Stimulated activated CD8-positive, alpha-beta memory T cell treated with anti-CD3 and anti-CD28 coated beads, Interleukin-2, amount 100 ng/mL, for 48 hours (primary cell): ENCODE results near the gene LSP1.
"Not testable (repeated sequence)": the region's sequence is repeated elsewhere in the genome, so short reads cannot be mapped to it uniquely, and the experiment has no call there.

ENCODE experiments used
- DNase-seq, 2 donors: peaks; one replicate each; pipeline ENCODE4 v3.0.0-alpha.2; 2020; ENCODE audit warnings: low read depth in 2 of 2

The LSP1 gene

GRCh38 chr11:1862588-1863351 is 9.9 kb downstream of the LSP1 start:
- no peak for DNase-seq

DNA sequence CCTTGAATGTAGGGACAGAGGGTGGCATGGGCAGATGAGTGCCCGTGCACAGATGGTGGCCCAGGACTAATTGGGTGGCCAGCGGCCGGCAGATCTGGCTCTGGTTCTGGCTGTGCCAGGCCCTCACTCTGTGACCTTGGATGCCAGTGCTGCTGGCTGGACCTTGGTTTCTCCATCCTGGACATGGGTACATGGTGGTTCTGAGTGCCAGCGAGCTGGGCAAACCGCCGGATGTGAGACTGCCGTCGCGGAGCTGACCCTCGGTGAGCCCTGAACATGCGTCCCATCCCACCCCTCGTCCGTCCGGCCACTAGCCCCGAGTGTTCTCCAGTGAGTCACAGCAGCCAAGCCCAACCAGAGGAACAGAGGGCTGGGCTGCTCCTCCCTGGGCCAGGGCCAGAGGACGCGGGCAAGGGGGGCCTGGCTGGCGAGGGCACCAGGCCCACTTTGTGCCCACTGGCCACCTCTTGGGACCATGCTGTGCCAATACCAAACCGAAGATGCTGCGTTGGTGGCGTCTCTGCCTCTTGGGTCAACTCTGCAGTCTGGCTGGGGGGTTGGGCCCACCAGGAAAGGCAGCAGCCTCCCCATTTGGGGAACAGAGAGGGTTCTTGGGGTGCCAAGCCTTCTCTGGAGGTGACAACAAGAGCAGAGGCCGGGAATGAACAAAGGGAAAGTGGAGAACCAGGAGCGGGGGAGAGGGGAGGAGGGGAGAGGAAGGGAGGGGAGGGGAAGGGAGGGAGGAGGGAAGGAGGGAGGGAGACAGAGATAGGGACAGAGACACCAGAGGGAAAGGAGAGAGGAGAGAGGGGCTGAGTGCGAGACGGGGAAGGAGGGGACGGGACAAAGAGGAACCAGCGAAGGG is 10.7 kb downstream of the LSP1 start:
- DNase-seq, result no peak

DNA sequence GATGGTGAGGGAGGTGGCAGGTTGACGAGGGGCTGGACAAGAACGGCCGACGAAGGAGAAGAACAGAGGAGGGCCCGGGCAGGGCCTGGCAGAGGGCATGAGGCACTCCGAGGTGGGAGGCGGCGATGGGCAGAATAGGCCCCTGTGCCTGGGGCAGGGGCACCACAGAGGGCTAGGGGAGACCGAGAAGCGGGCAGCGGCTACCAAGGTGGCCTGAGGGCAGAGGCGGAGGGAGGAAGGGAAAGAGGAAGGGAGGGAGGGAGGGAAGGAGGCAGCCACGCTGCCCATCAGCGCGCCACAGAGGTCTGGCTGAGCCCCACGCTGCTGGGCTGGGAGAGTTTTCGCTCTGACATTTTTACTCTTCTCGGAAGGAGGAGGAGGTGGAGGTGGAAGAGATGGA is 11.3 kb downstream of the LSP1 start:
- no peak for DNase-seq

- DNase-seq, result no peak
Observed at GRCh38 chr11:1864831-1865665, 12.2 kb downstream of the LSP1 start.

GRCh38 chr11:1866226-1866625 is 13.3 kb downstream of the LSP1 start:
- DNase-seq, result no peak

- DNase-seq, result no peak
Observed at GRCh38 chr11:1866776-1867175, 13.9 kb downstream of the LSP1 start.

DNA sequence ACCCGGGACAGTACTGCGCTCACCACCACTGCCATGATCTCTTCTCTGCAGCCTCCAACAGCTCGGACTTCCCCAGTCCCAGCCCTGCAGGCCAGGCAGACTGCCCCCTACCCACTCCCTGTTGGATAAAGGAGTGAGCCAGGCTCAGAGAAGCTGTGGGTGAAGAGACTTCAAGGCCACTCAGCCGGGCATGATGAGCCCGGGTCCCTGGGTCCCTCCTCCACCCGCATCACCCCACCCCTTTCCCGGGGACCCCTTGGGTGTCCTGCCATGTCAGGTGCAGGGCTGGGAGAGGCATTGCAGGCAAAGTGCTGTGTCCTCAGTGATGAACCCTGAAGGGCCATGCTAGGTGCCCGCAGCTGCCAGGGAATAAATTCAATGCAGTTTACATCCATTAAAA is 14.5 kb downstream of the LSP1 start:
- no peak for DNase-seq

GRCh38 chr11:1868056-1868635 is 15.3 kb downstream of the LSP1 start:
- no peak for DNase-seq

- no peak for DNase-seq
Observed at GRCh38 chr11:1868636-1869291, 15.9 kb downstream of the LSP1 start.

- DNase-seq, result no peak
Observed at GRCh38 chr11:1869427-1870325, 16.8 kb downstream of the LSP1 start.

- no peak for DNase-seq
Observed at GRCh38 chr11:1870326-1870696, 17.4 kb downstream of the LSP1 start.

DNA sequence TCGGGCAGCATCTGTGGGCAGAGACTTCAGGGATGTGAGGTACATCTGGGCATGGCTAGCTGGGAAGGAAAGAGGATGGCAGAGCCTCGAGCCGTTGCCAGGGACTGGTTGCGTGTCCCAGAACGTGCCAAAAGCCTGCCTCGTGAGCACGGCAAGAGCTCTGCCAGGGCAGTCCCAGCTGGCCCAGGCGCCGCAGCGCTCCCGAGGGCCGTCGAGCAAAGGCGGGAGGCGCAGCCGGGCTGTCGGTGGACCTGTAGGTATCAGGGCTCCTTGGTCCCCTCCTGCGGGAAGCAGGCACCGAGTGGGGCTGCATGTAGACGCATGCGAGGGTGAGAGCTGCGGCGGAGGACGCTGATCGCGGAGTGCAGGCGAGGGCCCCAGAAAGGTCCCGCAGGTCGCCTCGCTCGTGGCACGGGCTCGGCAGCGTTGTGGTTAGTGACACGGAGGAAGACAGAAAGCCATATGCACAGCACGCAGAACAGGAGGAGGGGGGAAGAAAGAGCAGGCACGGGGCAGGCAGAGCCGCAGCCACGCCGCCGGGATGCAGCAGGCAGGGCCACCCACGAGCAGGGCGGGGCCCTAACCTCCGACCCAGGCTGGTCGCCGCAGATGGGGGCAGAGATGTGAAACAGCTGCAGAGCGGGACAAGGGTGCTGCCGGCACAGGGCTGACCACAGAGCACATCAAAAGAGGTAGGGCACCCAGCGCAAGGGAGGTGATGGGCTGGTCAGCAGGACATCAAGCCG is 18.0 kb downstream of the LSP1 start:
- DNase-seq, result no peak

DNA sequence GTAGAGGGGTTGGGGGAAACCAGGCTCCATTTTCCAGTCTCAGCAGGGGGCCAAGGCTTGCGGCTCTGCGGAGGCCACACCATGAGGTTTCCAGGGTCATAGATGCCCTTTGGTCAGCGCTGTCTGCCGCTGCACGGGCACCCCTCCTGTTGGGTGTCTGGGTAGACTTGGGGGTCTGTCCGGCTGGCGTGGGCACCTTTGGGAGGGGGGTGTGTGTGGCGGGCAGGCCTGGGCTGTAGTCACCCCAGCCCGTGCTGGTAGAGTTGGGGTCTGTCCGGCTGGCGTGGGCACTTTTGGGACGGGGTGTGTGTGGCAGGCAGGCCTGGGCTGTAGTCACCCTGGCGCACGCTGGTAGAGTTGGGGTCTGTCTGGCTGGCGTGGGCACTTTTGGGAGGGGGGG is 18.6 kb downstream of the LSP1 start:
- no peak for DNase-seq

DNA sequence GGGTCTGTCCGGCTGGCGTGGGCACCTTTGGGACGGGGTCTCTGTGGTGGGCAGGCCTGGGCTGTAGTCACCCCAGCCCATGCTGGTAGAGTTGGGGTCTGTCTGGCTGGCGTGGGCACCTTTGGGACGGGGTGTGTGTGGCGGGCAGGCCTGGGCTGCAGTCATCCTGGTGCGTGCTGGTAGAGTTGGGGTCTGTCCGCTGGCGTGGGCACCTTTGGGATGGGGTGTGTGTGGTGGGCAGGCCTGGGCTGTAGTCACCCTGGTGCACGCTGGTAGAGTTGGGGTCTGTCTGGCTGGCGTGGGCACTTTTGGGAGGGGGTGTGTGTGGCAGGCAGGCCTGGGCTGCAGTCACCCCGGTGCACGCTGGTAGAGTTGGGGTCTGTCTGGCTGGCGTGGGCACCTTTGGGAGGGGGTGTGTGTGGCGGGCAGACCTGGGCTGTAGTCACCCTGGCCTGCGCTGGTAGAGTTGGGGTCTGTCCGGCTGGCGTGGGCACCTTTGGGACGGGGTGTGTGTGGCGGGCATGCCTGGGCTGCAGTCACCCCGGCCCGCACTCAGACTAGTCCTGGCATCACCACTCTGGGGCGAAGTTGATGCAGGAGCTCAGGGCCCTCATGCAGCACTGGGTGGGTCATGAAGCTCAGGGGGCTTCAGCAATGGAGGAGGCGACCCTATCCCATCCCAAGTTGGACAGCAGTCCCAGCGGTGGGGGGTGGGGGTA is 19.5 kb downstream of the LSP1 start:
- DNase-seq, result no peak

GRCh38 chr11:1873048-1873812 is 20.3 kb downstream of the LSP1 start:
- DNase-seq, result no peak

DNA sequence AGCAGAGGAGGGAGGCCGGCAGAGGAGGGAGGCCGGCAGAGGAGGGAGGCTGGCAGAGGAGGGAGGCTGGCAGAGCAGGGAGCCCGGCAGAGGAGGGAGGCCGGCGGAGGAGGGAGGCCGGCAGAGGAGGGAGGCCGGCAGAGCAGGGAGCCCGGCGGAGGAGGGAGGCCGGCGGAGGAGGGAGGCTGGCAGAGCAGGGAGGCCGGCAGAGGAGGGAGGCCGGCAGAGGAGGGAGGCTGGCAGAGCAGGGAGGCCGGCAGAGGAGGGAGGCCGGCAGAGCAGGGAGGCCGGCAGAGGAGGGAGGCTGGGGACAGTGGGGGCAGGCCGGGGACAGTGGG is 20.9 kb downstream of the LSP1 start:
- DNase-seq, result not testable (repeated sequence)

DNA sequence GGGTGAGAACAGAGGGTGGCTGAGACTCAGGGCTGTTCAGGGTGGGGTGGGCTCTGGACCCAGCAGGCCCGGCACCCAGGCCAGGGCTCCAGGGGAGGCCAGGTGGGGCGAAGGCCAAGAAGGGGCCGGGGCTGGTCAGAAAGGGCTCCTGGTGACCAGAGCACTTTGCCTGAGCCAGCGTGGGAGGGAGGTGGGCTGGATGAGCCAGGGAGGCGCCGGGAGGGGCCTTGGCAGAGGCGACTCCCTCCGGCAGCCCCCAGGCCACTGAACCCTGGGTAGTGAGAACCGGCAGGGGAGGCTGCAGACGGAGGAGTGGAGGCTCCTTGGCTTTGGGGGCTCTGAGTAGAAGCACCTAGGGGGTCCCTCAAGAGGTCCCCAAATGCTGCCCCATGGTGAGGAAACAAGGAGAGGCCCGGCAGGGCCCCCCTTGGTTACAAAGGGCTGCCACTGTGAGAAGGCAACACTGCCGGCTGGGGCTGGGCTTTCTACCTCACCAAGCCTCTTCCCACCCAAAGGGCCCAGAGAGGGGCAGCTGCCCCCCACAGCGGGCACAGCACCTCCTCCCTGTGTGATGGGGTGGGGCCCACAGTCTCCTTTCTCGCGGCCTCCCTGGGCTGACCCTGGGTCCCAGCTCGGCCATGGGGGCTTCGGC is 21.7 kb downstream of the LSP1 start:
- DNase-seq, result not testable (repeated sequence)
